Left ventricle myocardium inferior (tissue), 1 donor: ENCODE measurements around the gene RGS6. TPM values are rescaled to one million over a fixed set of nuclear protein-coding genes. Genes with fewer than 3 reads are reported as not detected.

Experiments
- DNase-seq: peaks from one replicate; pipeline ENCODE4 v3.0.0-alpha.2; 2020
- H3K27ac ChIP-seq: fragments of 200-600 bp; replicated peaks from 2 replicates; pipeline ENCODE4 v1.8.0; 2021
- H3K27me3 ChIP-seq: fragments of 200-600 bp; 2 replicates; pipeline ENCODE4 v1.8.0; 2021; ENCODE audit warnings: low read depth
- H3K36me3 ChIP-seq: fragments of 200-600 bp; 2 replicates; pipeline ENCODE4 v1.8.0; 2021
- H3K4me1 ChIP-seq: fragments of 200-600 bp; 2 replicates; pipeline ENCODE4 v1.8.0; 2021
- H3K4me3 ChIP-seq: fragments of 200-600 bp; 2 replicates; pipeline ENCODE4 v1.8.0; 2021; ENCODE audit warnings: mild to moderate bottlenecking, moderate library complexity
- H3K9me3 ChIP-seq: fragments of 200-600 bp; replicated peaks from 2 replicates; pipeline ENCODE4 v1.8.0; 2021
- CTCF ChIP-seq: fragments of 200-600 bp; IDR thresholded peaks from 2 replicates; pipeline ENCODE4 v1.8.0; 2021; ENCODE audit warnings: antibody characterized with exemption, mild to moderate bottlenecking, borderline replicate concordance
- intact Hi-C: fragments of 100-400 bp; cut with micrococcal nuclease; formaldehyde crosslinking; loops from one replicate; pipeline ENCODE4 v1.11.0; 2022
- total RNA-seq: library from RNA; stranded (reverse); fragmentation: NEBNext Ultra II Directional; extraction: Animal tissue kit (Norgen Biotek cat#: 25700); gene quantifications from one replicate; pipeline ENCODE4 v1.2.1, GENCODE V29; 2021
- donor health status: DM: no; HTN: yes; CAD: no; lungs with severe emphysema.

RGS6 gene
- total RNA-seq, 1 donor from 2014 or later: 23.0 TPM

GRCh38 chr14:72522847-72523246 lies 590.6 kb downstream of the RGS6 start:
- H3K27me3 ChIP-seq: no peaks in the 10 kb centered on the region
- TF ChIP-seq CTCF: no peak
- H3K4me3 ChIP-seq: no peak overlapping the region
- intact Hi-C loops: no loop called here
- H3K9me3 ChIP-seq: peaks cover 7% of the 10 kb centered on the region
- DNase-seq: no peak
- no peaks in the 10 kb centered on the region for H3K4me1 ChIP-seq
- no peak overlapping the region for H3K27ac ChIP-seq
- H3K36me3 ChIP-seq: no peaks in the 10 kb centered on the region

- Histone ChIP-seq H3K27ac (no peak overlapping the region), H3K4me1 (no peaks in the 10 kb centered on the region), H3K27me3 (no peaks in the 10 kb centered on the region), H3K9me3 (peaks cover 7% of the 10 kb centered on the region), H3K36me3 (no peaks in the 10 kb centered on the region), H3K4me3 (no peak overlapping the region)
- TF ChIP-seq CTCF: no peak
- no peak for DNase-seq
- intact Hi-C loops: no loop called here
Observed at GRCh38 chr14:72523424-72524294, 591.4 kb downstream of the RGS6 start.

- H3K27ac ChIP-seq: no peak overlapping the region
- intact Hi-C loops: no loop called here
- no peak overlapping the region for H3K4me3 ChIP-seq
- TF ChIP-seq CTCF: no peak
- H3K36me3 ChIP-seq: no peaks in the 10 kb centered on the region
- H3K4me1 ChIP-seq: no peaks in the 10 kb centered on the region
- no peak for DNase-seq
- no peaks in the 10 kb centered on the region for H3K27me3 ChIP-seq
- H3K9me3 ChIP-seq: peaks cover 7% of the 10 kb centered on the region
Observed at GRCh38 chr14:72524295-72524629, 592.0 kb downstream of the RGS6 start.

- Histone ChIP-seq H3K36me3 (no peaks in the 10 kb centered on the region), H3K9me3 (peaks cover under 1% of the 10 kb centered on the region), H3K4me1 (peaks cover 2% of the 10 kb centered on the region), H3K4me3 (no peak overlapping the region), H3K27ac (no peak overlapping the region), H3K27me3 (no peaks in the 10 kb centered on the region)
- TF ChIP-seq CTCF: no peak
- intact Hi-C loops: no loop called here
- DNase-seq: no peak
Observed at GRCh38 chr14:72525087-72525915, 593.1 kb downstream of the RGS6 start.

- intact Hi-C loops: no loop called here
- no peak overlapping the region for H3K4me3 ChIP-seq
- peaks cover 4% of the 10 kb centered on the region for H3K9me3 ChIP-seq
- no peaks in the 10 kb centered on the region for H3K36me3 ChIP-seq
- TF ChIP-seq CTCF: no peak
- H3K27ac ChIP-seq: no peak overlapping the region
- no peaks in the 10 kb centered on the region for H3K27me3 ChIP-seq
- DNase-seq: no peak
- peaks cover 2% of the 10 kb centered on the region for H3K4me1 ChIP-seq
Observed at GRCh38 chr14:72527591-72527990, 595.4 kb downstream of the RGS6 start.
